ENCODE measurements around the gene IRX4.

IRX4 gene

DNA sequence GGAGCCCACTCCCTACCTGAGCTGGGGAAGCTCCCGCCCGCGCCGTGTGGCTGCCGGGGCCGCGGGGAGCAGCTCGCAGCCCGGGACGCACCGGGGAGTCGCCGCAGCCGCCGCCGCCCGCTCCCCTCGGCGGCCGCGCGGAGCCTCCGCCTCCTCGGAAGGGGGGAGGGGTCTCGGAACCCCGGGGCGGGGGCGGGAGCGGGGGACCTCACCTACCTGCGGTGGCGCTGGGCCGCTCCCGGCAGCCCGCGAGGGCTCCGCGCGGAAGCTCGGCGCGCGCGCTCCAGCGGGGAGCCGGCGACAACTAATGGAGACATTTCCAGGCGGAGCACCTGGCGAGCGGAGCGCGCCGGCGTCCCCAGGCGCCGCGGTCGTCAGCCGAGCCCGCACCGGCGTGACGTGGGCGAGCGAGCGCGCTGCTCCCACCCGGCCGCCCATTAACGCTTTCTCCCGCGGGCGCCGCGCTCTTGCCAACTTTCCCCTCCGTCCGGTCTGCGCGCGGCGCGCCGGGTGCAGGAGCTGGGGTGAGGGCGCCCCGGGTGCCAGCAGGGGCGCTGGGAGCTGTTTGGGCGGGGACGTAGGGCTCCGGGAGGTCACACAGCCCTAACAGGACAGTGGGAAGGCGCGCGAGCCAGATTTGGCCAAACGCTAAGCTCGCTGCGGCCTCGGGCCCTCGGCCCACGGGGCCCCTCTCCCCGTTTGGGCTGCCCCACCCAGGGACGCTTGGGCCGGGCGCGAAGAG, 4.3 kb upstream of the IRX4 start:
- no peak for TF ChIP-seq TEAD4 (IDR thresholded peaks at IDR 0.05)
- no peak for TF ChIP-seq EP300 (IDR thresholded peaks at IDR 0.05; ENCODE audit: borderline replicate concordance)
- no peak for TF ChIP-seq TAF1 (IDR thresholded peaks at IDR 0.05; ENCODE audit: low read depth)
- TF ChIP-seq YY1 (IDR thresholded peaks at IDR 0.05; ENCODE audit: low read depth), result no peak
- TF ChIP-seq EGR1 (IDR thresholded peaks at IDR 0.05), result no peak
- TF ChIP-seq CREB1 (IDR thresholded peaks at IDR 0.05; ENCODE audit: low read depth), result no peak
- TF ChIP-seq ZBTB7A (IDR thresholded peaks at IDR 0.05; ENCODE audit: low read depth), result no peak
- no peak for TF ChIP-seq RAD21 (IDR thresholded peaks at IDR 0.05; ENCODE audit: low read depth)
- no peak for TF ChIP-seq TCF12 (IDR thresholded peaks at IDR 0.05; ENCODE audit: low read depth)
- no peak for TF ChIP-seq CEBPB (IDR thresholded peaks at IDR 0.05)
- TF ChIP-seq, protein P1, sequence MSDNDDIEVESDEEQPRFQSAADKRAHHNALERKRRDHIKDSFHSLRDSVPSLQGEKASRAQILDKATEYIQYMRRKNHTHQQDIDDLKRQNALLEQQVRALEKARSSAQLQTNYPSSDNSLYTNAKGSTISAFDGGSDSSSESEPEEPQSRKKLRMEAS (IDR thresholded peaks at IDR 0.05), result no peak

DNA sequence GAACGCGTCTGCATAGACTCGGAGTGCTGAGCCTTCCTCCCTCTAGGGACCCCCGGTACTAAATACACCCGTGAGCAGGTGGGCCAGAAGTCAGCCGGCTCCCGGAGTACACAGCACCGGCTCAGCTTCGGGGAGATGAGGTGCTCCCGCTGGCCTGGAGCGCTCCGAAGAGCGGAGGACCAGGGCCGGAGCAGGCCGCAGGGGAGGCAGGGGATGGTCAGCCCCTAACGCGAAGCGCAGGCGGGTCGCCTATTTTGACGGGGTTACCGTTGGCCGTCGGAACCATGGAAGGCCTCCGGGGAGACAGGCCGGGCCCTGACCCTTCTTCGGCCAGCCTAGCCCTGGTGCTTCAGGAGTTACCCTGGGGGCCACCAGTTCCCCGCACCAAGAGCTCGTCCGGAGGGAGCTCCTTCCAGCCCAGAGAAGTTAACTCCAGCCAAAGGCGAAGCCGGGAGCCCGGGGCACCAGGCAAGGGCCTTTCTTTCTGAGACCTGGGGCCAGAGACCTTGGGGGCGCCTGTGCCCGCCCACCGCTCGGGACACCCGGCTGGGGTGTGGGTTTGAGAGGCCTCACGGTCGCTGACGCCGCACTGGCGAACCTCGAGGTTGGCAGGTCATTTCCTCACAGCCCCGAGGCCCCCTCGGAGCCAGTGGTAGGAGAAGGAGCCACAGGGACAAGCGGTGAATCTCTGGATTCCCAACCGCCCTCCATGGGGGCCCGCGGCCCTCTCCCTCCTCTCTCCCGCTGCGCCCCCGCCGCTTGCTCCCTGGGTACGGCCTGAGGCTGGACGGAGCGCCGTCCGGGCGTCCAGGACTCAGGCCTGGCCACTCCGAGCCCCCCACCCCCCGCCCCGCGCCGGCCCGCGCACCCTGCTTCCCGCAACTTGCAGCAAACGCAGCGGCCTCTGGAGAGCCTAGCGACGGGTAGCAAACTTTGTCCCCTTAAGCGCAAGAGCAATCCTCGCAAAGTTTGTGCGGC, 3.4 kb upstream of the IRX4 start:
- no peak for TF ChIP-seq YY1 (IDR thresholded peaks at IDR 0.05; ENCODE audit: low read depth)
- TF ChIP-seq EP300 (IDR thresholded peaks at IDR 0.05; ENCODE audit: borderline replicate concordance), result no peak
- TF ChIP-seq CEBPB (IDR thresholded peaks at IDR 0.05), result no peak
- TF ChIP-seq NFIC (IDR thresholded peaks at IDR 0.05), result no peak
- no peak for TF ChIP-seq RAD21 (IDR thresholded peaks at IDR 0.05; ENCODE audit: low read depth)
- no peak for TF ChIP-seq CREB1 (IDR thresholded peaks at IDR 0.05; ENCODE audit: low read depth)
- no peak for TF ChIP-seq TAF1 (IDR thresholded peaks at IDR 0.05; ENCODE audit: low read depth)
- TF ChIP-seq FOXM1 (IDR thresholded peaks at IDR 0.05; ENCODE audit: borderline replicate concordance, low read depth), result no peak
- TF ChIP-seq ZBTB7A (IDR thresholded peaks at IDR 0.05; ENCODE audit: low read depth), result no peak
- TF ChIP-seq EGR1 (IDR thresholded peaks at IDR 0.05), result no peak
- TF ChIP-seq, protein P2, sequence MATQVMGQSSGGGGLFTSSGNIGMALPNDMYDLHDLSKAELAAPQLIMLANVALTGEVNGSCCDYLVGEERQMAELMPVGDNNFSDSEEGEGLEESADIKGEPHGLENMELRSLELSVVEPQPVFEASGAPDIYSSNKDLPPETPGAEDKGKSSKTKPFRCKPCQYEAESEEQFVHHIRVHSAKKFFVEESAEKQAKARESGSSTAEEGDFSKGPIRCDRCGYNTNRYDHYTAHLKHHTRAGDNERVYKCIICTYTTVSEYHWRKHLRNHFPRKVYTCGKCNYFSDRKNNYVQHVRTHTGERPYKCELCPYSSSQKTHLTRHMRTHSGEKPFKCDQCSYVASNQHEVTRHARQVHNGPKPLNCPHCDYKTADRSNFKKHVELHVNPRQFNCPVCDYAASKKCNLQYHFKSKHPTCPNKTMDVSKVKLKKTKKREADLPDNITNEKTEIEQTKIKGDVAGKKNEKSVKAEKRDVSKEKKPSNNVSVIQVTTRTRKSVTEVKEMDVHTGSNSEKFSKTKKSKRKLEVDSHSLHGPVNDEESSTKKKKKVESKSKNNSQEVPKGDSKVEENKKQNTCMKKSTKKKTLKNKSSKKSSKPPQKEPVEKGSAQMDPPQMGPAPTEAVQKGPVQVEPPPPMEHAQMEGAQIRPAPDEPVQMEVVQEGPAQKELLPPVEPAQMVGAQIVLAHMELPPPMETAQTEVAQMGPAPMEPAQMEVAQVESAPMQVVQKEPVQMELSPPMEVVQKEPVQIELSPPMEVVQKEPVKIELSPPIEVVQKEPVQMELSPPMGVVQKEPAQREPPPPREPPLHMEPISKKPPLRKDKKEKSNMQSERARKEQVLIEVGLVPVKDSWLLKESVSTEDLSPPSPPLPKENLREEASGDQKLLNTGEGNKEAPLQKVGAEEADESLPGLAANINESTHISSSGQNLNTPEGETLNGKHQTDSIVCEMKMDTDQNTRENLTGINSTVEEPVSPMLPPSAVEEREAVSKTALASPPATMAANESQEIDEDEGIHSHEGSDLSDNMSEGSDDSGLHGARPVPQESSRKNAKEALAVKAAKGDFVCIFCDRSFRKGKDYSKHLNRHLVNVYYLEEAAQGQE (IDR thresholded peaks at IDR 0.05; ENCODE audit: low read depth), result no peak
- TF ChIP-seq, protein P3, sequence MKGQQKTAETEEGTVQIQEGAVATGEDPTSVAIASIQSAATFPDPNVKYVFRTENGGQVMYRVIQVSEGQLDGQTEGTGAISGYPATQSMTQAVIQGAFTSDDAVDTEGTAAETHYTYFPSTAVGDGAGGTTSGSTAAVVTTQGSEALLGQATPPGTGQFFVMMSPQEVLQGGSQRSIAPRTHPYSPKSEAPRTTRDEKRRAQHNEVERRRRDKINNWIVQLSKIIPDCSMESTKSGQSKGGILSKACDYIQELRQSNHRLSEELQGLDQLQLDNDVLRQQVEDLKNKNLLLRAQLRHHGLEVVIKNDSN (IDR thresholded peaks at IDR 0.05), result no peak
- TF ChIP-seq, protein P1 (IDR thresholded peaks at IDR 0.05), result no peak

DNA sequence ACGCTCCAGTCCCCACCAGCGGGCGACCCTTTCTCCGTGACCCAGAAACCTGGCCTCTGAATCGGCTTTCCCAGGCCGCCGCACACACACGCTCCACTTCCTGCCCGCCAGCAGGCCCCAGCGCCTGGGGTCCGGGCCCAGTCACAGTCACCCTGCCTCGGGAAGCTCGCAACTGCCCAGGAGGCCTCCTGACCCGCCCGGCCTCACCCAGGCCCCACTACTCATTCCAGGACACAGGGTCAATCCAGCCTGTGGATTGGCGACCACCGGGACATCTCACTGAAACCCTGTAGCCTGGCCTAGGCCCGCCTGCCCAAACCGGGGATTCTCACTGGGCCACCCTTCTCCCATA, 2.7 kb upstream of the IRX4 start:
- TF ChIP-seq, protein P2 (IDR thresholded peaks at IDR 0.05; ENCODE audit: low read depth), result no peak

DNA sequence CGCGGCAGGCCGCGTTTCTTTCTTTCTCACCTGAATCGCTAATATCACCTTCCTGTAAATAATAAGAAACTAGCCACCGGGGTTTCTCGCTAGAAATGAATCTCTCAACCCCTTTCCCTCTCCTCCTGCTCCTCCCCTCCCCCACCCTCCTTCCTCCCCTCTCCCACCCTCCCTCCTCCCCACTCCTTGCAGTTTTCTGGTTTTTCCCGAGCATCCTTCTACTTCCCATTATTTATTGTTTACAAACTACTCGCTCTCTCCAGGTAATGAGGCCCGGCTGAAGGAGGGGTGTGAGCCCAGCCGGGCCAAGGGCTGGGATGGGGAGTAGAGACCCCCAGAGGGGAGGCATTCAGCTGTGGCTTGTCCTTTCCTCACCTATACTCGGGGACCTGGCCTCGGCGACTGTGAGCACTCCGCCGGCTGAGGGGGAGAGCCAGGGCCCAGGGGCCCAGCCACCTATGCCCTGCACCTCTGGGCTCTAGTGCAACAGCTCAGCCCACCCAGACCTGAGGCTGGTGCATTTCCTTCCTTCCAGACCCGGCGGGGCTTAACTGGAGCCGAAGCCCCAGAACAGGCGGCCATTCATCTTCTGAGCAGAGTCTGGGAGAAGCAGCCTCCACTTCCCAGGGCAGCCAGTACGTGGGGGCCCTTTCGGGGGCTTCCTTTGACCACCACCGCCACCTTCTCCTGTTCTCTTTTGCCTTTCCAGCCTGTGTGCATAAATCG, 2.1 kb upstream of the IRX4 start:
- TF ChIP-seq, protein P2 (IDR thresholded peaks at IDR 0.05; ENCODE audit: low read depth), result no peak
- TF ChIP-seq TCF12 (IDR thresholded peaks at IDR 0.05; ENCODE audit: low read depth), result no peak
- TF ChIP-seq NFIC (IDR thresholded peaks at IDR 0.05), result no peak
- no peak for TF ChIP-seq EGR1 (IDR thresholded peaks at IDR 0.05)
- no peak for TF ChIP-seq CREB1 (IDR thresholded peaks at IDR 0.05; ENCODE audit: low read depth)
- no peak for TF ChIP-seq YY1 (IDR thresholded peaks at IDR 0.05; ENCODE audit: low read depth)
